Activated CD8-positive, alpha-beta memory T cell treated with anti-CD3 and anti-CD28 coated beads for 36 hours (primary cell): Measurements from ENCODE around the gene GAB2. TPM values are rescaled to one million over a fixed set of nuclear protein-coding genes. Genes with fewer than 3 reads are reported as not detected.

Experiments used
- CTCF ChIA-PET: fragments of 350-600 bp; sonication (Branson Sonifier 250); formaldehyde crosslinking; loops from one replicate; lab custom pipeline; 2021; ENCODE audit warnings: antibody characterized with exemption; lab: Charles Lee
- POLR2A ChIA-PET: fragments of 350-600 bp; sonication (Branson Sonifier 250); formaldehyde crosslinking; loops from one replicate; lab custom pipeline; 2021; ENCODE audit warnings: antibody characterized with exemption; lab: Charles Lee
- total RNA-seq, 2 experiments: library from RNA; stranded (reverse); gene quantifications; one replicate each; pipeline ENCODE4 v1.2.3, GENCODE V29; 2021

GAB2 gene
- total RNA-seq, 2 experiments from 2014 or later, result 2.6 to 2.9 TPM

GRCh38 chr11:78336877-78337553 lies 80.6 kb downstream of the GAB2 start:
- ChIA-PET POLR2A (no interaction called here), CTCF (no interaction called here)

DNA sequence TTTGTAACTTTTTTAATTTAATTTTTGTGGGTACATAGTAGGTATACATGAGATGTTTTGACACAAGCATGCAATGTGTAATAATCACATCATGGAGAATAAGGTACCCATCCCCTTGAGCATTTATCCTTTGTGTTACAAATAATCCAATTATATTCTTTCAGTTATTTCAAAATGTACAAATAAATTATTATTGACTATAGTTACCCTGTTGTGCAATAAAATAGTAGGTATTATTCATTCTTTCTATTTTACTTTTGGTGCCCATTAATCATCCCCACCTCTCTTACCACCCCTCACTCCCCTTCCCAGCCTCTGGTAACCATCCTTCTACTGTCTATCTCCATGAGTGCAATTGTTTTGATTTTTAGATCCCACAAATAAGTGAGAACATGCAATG lies 83.5 kb downstream of the GAB2 start:
- ChIA-PET CTCF (no interaction called here), POLR2A (no interaction called here)

DNA sequence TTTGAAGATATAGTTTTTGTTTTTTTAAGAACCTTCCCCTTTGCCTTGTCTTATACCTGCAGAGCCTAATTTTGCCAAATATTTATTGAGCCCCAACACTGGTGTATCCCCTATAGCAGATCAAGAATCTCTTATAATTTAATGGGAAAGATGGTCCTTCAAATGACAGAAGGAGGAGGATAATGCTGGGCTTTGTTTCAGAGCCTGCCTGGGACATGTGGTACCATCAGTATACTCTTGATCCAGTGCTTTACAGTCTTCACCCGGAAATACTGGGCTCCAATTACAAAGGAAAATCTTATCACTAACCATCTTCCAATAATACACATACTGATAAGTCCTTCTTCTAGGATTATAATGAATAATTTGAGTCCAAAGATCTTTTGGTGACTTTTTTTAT lies 84.7 kb downstream of the GAB2 start:
- ChIA-PET POLR2A (no interaction called here), CTCF (no interaction called here)

DNA sequence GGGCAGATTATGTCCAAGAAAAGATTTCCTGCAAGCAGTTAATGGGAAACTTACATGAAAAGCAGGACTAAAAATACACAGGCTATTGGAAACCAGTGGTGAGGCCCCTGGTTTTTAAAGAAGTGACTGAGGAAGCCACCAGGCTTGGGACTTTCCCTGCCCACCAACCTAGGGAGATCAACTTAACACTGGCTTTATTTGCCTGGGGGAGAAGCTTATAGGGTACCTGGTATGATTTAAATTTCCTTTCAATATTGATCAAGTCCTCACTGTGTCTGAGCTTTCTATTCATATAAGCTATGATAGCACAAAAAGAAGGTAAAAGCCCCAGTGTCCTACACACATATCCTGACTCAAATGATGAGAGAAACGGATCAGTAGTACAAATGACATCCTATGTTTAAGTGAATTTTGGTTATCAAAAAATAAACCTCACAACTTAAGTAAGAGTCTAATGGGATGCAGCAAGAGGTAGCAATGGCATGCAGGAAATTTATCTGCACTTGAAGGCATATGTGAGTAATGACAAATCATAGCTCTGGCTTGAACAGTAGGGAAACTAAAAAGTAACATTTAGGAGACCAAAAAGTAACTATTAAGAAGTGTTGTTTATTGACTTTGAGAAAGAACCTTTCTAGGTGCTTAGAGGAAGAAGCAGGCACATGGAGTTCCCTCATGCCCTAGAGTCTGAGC lies 85.3 kb downstream of the GAB2 start:
- CTCF ChIA-PET, result no interaction called here

DNA sequence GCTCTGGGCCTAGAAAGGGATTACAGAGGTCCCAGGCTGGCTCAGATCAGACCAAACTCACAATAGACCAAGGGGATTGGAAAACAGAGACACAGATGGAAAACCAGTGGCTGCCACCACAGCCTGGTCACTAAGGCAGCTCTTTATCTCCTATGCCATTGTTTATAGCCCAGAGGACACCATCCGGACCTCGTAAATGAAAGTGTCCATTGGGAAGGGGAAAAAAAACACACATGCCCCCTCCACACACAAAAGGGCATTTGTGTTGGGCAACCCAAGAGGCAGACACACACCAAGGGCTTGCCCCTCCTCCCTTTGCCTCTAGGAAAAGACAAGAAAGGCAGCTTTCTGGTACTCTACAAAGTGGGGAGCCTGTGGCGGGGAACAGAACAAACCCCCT lies 85.9 kb downstream of the GAB2 start:
- ChIA-PET POLR2A (no interaction called here), CTCF (no interaction called here)

More for the DNA sequence above, 85.3 kb downstream of the GAB2 start:
- POLR2A ChIA-PET, result no interaction called here

DNA sequence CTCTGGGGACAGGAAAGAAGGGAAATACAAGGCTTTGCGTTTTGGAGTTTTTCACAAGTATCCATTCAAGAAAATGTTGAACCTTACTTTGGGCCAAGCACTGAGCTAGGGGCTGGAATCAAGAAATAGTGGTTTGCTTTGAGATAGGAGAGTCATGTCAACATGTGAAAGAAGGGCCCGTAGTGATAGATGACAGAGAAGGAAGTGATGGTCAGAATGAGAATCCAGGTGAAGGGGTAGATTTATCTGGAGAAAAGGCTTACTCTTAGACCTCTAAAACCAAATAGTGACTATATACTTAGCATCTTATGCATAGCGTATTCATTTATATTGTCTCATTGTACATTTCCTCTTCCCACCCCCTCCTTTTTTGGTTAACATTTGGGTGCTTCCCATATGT lies 87.3 kb downstream of the GAB2 start:
- CTCF ChIA-PET, result no interaction called here
- POLR2A ChIA-PET, result interaction anchor here (0.6 kb wide), 1 partner anchor 12 kb away, joined by 5 read pairs; no protein-coding TSS in a partner anchor

- ChIA-PET CTCF (no interaction called here), POLR2A (no interaction called here)
Measured at GRCh38 chr11:78327945-78328344, 89.7 kb downstream of the GAB2 start.

DNA sequence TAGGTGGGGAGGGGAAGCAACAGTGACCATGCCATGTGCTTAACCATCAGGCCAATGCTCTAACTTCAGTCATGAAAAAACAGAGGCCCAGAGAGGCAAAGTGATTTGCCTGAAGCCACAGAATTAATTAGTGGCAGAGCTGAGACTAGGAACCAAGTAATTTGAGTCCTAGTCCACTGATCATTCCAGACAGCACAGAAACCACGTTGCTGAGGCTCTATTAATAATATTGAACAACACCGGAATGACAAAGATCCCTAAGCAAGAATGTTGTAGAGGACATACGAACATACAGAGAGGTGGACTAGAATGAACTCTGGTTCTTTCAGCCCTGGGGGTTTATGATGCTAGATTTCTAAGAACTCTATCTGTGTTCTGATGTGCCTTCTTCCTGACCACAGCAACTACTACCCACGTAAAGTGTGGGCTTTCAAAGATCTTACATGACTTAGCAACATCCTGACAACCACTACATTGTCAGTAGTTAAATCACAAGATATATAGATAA lies 92.3 kb downstream of the GAB2 start:
- ChIA-PET CTCF (no interaction called here), POLR2A (no interaction called here)

DNA sequence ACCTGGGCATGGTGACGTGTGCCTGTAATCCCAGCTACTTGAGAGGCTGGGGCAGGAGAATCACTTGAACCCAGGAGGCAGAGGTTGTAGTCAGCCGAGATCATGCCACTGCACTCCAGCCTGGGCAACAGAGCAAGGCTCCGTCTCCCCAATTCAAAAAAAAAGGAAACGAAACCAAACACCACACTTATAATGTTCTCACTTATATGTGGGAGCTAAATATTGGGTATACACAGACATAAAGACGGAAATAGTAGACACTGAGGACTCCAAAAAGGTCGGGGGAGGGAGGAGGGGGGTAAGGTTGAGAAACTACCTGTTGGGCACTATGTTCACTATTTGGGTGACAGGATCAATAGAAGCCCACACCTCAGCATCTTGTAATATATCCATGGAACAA lies 94.3 kb downstream of the GAB2 start:
- ChIA-PET POLR2A (no interaction called here), CTCF (interaction anchor here (0.7 kb wide), 1 partner anchor 15 kb away, joined by 3 read pairs; no protein-coding TSS in a partner anchor)

- POLR2A ChIA-PET, result no interaction called here
Measured at GRCh38 chr11:78319453-78319955, 98.1 kb downstream of the GAB2 start.

GRCh38 chr11:78318321-78319114 lies 99.1 kb downstream of the GAB2 start:
- POLR2A ChIA-PET, result no interaction called here
- CTCF ChIA-PET, result no interaction called here

More at GRCh38 chr11:78319453-78319955, 98.1 kb downstream of the GAB2 start:
- CTCF ChIA-PET, result no interaction called here

DNA sequence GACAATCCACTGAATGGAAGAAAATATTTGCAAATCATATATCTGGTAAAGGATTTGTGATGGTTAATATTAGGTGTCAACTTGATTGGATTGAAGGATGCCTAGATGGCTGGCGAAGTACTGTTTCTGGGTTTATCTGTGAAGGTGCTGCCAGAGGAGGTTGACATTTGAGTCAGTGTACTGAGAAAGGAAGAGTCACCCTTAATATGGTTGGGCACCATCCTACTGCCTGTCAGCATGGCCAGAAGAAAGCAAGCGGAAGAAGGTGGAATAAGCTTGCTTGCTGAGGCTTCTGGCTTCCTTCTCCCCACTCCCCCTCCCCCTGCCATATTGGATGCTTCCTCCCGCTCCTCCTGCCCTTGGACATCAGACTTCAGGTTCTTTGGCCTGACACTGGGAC lies 101.9 kb downstream of the GAB2 start:
- CTCF ChIA-PET, result no interaction called here
- POLR2A ChIA-PET, result no interaction called here

- CTCF ChIA-PET, result interaction anchor here (0.5 kb wide), 1 partner anchor 54 kb away, joined by 3 read pairs; no protein-coding TSS in a partner anchor
Measured at GRCh38 chr11:78314762-78315161, 102.9 kb downstream of the GAB2 start.

DNA sequence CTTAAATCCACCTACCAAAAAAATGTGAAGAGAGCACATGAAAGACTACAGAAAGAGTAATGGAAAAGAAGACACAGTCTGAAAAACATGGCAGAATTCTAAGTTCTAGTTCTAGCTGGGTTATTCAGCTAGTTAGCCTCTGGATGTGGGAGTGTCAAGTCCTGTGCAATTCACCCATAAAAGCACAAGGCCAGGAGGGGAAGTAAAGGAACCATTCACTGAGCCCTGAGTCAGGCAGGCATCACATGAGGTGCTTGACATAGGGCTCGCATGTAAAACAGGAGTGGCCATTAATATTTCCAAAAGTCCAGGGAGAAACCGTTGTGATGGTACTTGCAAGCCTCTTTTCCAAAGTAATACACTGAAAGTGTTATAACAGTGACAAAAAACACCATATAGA lies 103.7 kb downstream of the GAB2 start:
- ChIA-PET POLR2A (no interaction called here), CTCF (no interaction called here)

More at GRCh38 chr11:78314762-78315161, 102.9 kb downstream of the GAB2 start:
- POLR2A ChIA-PET, result no interaction called here

DNA sequence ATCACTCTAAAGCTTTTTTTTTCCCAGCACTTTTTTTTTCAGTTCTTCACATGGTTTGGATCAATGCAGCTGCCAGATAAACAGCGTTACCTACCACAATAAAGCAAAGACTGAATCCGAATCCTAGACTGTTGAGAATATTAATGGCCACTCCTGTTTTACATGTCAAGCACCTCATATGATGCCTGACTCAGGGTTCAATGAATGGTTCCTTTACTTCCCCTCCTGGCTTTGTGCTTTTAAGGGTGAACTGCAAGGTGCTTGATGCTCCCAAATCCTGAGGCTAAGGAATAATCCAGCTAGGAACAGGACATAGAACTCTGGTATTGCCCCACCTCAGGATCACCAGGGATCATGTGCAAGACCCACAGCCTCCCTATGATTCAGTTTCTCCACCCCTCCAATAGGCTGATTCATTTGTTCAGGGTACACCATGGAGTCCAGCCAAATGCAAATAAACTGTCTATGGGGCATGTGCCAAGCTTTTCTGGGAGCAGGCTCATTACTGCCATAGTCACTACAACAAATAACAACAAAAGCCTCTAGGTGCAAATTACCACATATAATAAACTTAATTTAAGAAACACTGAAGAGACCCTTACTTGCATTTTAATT lies 104.3 kb downstream of the GAB2 start:
- ChIA-PET CTCF (no interaction called here), POLR2A (no interaction called here)

GRCh38 chr11:78312712-78313111 lies 104.9 kb downstream of the GAB2 start:
- ChIA-PET POLR2A (no interaction called here), CTCF (no interaction called here)

DNA sequence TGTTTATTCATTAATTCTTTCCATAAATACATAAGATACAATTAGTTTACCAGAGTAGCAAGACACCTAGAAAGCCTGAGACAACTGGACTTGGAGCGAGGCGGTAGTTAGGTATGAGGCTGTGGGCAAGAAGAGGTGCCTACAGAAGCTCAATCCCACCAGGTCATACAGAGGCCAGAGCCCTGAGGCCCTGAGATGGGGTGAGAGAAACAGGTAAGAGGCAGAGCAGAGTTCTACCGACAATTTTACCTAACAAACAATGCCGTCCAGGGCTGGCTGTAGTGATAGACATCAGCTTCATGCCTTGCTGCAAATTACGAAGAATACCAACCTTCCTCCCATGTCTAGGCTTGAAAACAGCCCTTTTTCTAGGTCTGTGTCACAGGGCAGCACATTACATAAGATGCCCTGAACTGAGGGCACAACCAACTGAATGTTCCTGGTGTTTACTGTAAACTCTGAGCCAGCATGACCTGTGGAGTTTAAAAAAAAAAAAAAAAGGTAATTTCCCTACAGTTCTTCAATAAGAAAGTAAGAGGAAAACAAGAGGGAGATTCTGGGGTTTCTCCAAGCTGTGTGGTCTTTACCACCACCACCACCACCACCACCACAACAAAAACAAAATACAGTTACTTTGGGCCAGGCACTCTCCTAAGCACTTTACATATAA lies 105.8 kb downstream of the GAB2 start:
- CTCF ChIA-PET, result no interaction called here
- POLR2A ChIA-PET, result no interaction called here

DNA sequence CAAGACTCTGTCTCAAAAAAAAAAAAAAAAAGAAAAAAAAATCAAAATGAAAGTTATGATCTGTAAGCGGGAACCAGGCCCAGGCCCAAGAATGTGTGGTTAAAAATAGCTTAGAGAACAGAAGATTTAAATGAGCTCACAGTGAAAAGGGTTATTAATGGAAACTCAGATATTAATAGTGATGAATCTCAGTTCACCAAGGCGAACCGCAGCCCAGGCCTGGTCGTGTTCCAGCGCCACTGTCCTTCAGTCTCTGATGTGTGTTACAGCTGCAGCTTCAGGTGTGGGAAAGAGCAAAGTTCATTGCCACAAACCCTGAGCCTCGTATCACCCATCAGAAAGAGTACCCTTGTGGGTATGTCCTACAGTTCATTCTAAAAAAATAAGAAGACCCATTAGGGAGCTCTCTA lies 107.1 kb downstream of the GAB2 start:
- ChIA-PET CTCF (interaction anchor here (1.1 kb wide), 1 partner anchor 153 kb away, joined by 4 read pairs; no protein-coding TSS in a partner anchor), POLR2A (no interaction called here)

DNA sequence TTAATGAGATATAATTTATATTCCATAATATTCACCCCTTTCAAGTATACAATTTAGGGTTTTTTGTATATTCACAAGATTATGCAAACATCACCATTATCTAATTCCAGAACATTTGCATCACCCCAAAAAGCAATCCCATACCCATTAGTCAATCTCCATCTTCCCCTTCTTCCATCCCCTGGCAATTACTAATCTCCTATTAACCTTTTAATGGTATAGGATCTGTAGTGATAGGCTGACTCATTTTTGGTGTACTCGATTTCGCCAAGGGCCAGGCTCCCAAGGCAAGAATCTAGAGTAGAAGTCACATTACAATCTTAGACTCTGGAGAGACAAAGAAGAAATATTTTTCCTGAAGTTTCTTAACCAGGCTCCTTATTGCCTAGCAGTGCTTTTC lies 113.4 kb downstream of the GAB2 start:
- CTCF ChIA-PET, result no interaction called here

More for the DNA sequence above, 113.4 kb downstream of the GAB2 start:
- POLR2A ChIA-PET, result no interaction called here
